Measurements from ENCODE around the gene NKAPD1. TPM values are rescaled to one million over a fixed set of nuclear protein-coding genes. Genes with fewer than 3 reads are reported as not detected.

Gene NKAPD1
- total RNA-seq, 4 donors from 2014 or later, result 14.4 to 21.5 (median 16.4) TPM

DNA sequence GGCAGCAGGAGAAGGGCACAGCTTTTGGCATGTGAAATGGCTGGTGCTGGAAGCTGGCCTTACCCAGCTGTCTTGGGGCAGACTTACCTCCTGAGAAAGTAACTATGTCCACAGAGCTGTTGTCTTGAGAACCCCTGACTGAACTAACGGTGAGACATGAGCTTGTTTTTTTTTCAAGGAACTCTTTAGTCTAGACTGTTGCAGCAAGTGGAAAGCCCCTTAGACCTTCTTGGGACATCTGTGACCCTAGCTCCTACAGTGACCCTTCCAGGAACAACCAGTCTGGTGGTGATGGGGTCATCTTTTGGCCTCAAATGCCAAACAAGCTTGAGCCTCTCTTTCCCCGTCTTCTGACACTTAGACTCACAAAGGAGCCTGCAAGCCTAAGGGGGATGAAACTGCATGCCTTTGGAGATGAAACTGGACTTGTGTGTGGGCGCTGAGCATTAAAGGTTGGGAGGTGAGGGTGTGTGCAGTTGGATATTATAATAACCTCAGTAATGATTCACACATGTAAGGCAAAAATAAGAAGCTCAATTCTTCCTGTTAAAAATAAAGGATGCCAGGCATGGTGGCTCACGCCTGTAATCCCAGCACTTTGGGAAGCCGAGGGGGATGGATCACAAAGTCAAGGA is 48.0 kb downstream of the NKAPD1 start:
- H3K4me1 ChIP-seq, result no peaks in the 10 kb centered on the region
- no peak for ATAC-seq
- H3K4me3 ChIP-seq, result no peak overlapping the region
- TF ChIP-seq, protein P1, sequence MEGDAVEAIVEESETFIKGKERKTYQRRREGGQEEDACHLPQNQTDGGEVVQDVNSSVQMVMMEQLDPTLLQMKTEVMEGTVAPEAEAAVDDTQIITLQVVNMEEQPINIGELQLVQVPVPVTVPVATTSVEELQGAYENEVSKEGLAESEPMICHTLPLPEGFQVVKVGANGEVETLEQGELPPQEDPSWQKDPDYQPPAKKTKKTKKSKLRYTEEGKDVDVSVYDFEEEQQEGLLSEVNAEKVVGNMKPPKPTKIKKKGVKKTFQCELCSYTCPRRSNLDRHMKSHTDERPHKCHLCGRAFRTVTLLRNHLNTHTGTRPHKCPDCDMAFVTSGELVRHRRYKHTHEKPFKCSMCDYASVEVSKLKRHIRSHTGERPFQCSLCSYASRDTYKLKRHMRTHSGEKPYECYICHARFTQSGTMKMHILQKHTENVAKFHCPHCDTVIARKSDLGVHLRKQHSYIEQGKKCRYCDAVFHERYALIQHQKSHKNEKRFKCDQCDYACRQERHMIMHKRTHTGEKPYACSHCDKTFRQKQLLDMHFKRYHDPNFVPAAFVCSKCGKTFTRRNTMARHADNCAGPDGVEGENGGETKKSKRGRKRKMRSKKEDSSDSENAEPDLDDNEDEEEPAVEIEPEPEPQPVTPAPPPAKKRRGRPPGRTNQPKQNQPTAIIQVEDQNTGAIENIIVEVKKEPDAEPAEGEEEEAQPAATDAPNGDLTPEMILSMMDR (IDR thresholded peaks at IDR 0.05), result no peak
- TF ChIP-seq POLR2AphosphoS5 (IDR thresholded peaks at IDR 0.05), result no peak
- no peak for TF ChIP-seq POLR2A (IDR thresholded peaks at IDR 0.05)
- TF ChIP-seq EP300 (IDR thresholded peaks at IDR 0.05), result no peak
- no peak overlapping the region for H3K27ac ChIP-seq
- H3K36me3 ChIP-seq, result peaks cover 0 to 14% of the 10 kb centered on the region in 2 donors
- WGBS, 2 donors (ENCODE audit: low coverage in 1 of 2), result 89 to 100% methylated on average over 1 to 5 of the region's 5 CpGs
- no peaks in the 10 kb centered on the region for H3K9me3 ChIP-seq
- H3K27me3 ChIP-seq, result no peaks in the 10 kb centered on the region

DNA sequence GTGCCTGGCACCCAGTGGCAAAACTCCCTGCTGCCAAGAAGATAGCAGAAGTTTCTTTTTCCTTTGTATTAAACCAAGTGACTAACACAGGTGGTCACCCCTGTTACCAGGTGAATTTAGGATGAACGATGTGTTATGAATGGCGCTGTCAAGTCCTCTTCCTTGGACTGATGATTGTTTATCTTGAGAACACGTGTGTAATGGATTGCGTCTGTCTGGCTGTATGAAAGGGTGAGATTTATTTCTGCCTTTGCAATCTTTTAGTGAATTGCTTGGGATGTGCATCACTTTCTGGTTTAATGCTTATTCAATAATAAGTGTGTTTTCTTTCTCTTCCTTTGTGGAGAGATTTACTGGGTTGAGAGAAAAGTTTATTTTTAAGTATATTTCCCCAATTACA is 49.0 kb downstream of the NKAPD1 start:
- no peaks in the 10 kb centered on the region for H3K27me3 ChIP-seq
- ATAC-seq, result no peak
- WGBS, 2 donors (ENCODE audit: low coverage in 1 of 2), result 50% methylated on average over 4 of the region's 4 CpGs
- H3K4me1 ChIP-seq, result peaks cover 0 to under 1% (median 0%) of the 10 kb centered on the region in 3 donors
- H3K27ac ChIP-seq, result no peak overlapping the region
- TF ChIP-seq EP300 (IDR thresholded peaks at IDR 0.05) (no peak), POLR2A (IDR thresholded peaks at IDR 0.05) (no peak), POLR2AphosphoS5 (IDR thresholded peaks at IDR 0.05) (no peak)
- TF ChIP-seq, protein P1 (IDR thresholded peaks at IDR 0.05), result no peak
- H3K9me3 ChIP-seq, result no peaks in the 10 kb centered on the region
- H3K36me3 ChIP-seq, result peaks cover 0 to 14% of the 10 kb centered on the region in 2 donors
- H3K4me3 ChIP-seq, result no peak overlapping the region

DNA sequence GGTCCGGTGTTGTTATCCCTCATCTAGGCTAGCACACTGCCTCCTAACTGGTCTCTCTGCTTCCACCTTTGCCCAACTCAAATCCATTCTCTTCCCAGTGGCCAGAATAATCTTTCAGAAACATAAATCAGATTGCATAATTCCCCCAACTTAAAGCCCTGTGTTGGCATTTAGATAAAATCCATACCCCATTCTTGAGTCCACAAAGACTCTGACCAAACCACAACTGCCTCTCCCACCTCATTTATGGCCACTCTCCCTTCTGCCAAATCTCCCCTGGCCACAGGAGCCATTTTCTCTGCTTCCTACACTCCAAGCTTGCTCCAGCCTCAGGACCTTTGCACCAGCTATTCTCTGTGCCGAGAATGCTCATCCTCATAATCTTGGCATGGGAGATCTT is 53.0 kb downstream of the NKAPD1 start:
- ATAC-seq, result no peak
- no peaks in the 10 kb centered on the region for H3K36me3 ChIP-seq
- H3K4me3 ChIP-seq, result no peak overlapping the region
- WGBS, 2 donors (ENCODE audit: low coverage in 1 of 2), result 85 to 100% methylated on average over 2 of the region's 2 CpGs
- peaks cover 0 to 12% (median 6%) of the 10 kb centered on the region in 3 donors for H3K4me1 ChIP-seq
- no peaks in the 10 kb centered on the region for H3K9me3 ChIP-seq
- H3K27me3 ChIP-seq, result no peaks in the 10 kb centered on the region
- no peak overlapping the region for H3K27ac ChIP-seq
- TF ChIP-seq EP300 (IDR thresholded peaks at IDR 0.05), result no peak
- no peak for TF ChIP-seq POLR2A (IDR thresholded peaks at IDR 0.05)
- TF ChIP-seq POLR2AphosphoS5 (IDR thresholded peaks at IDR 0.05), result no peak
- TF ChIP-seq, protein P1 (IDR thresholded peaks at IDR 0.05), result no peak

DNA sequence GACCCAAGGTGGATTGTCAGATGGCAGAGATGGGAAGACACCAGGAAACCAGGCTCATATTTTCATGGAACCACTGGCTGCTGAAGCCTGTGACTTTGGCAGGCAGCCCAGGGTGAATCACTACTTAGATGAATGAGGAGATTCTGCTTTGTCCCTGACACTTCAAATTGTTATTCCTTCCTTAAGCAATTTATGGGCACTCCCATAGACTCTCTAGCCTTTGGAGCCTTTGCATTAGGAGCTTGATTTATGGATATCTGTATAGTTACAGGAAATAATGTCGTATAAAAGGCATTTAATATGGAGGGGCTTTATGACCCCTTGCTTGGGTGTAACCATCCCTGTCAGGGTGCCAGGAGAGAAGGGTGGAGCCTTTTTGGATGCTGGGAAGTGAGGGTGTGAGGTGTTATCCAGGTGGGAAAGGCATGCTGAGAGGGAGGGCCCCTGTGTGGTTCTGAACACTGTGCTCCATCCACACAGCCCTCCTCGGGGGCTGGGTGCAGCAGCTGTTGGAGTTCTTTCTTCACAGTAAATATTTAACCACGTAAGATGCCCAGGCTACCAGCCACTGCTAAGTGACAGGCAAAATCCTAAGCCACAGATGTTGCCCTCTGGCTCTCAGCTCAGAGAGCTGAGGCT is 54.5 kb downstream of the NKAPD1 start:
- Histone ChIP-seq H3K4me3 (no peak overlapping the region), H3K4me1 (peaks cover 0 to 12% (median 6%) of the 10 kb centered on the region in 3 donors), H3K9me3 (no peaks in the 10 kb centered on the region), H3K27ac (peak overlapping the region in 2 of 4 donors; percentile 2 to 41), H3K36me3 (no peaks in the 10 kb centered on the region), H3K27me3 (no peaks in the 10 kb centered on the region)
- 46% methylated on average over 3 of the region's 3 CpGs for WGBS, 2 donors (ENCODE audit: low coverage in 1 of 2)
- TF ChIP-seq, protein P1 (IDR thresholded peaks at IDR 0.05), result no peak
- no peak for TF ChIP-seq EP300 (IDR thresholded peaks at IDR 0.05)
- TF ChIP-seq POLR2AphosphoS5 (IDR thresholded peaks at IDR 0.05), result no peak
- peak; percentile 60 for ATAC-seq

DNA sequence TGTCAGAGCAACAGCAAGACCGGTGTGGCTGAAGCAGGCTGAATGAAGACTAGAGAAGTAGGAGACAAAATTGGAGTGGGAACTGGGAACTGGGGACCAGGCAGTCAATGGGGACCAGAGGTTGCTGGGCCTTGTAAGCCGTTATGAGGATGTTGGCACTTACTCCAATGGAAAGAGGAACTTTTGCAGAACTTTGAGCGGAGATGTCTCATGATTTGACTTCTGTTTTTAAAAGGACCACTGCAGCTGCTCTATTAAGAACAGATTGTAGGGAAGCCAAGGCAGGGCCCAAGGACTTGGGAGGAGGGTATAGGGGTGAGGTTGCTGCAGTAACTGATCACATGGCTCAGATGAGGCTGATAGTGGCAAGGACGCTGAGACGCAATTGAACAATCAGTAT is 55.6 kb downstream of the NKAPD1 start:
- Histone ChIP-seq H3K36me3 (no peaks in the 10 kb centered on the region), H3K27me3 (no peaks in the 10 kb centered on the region), H3K9me3 (no peaks in the 10 kb centered on the region), H3K4me1 (peaks cover 0 to 12% (median 6%) of the 10 kb centered on the region in 3 donors), H3K27ac (no peak overlapping the region), H3K4me3 (no peak overlapping the region)
- TF ChIP-seq POLR2AphosphoS5 (IDR thresholded peaks at IDR 0.05), result no peak
- TF ChIP-seq, protein P1 (IDR thresholded peaks at IDR 0.05), result no peak
- no peak for TF ChIP-seq EP300 (IDR thresholded peaks at IDR 0.05)
- no peak for TF ChIP-seq POLR2A (IDR thresholded peaks at IDR 0.05)
- peak; percentile 58 for ATAC-seq
- 91% methylated on average over 5 of the region's 5 CpGs; no CpG with 5 or more reads in 1 of the 2 donors for WGBS, 2 donors (ENCODE audit: low coverage in 1 of 2)
